ENCODE results near the gene PTK7. TPM values are rescaled to one million over a fixed set of nuclear protein-coding genes. Genes with fewer than 3 reads are reported as not detected.

Gene PTK7
- 2.8 and 30.5 TPM in 2 replicates for total RNA-seq

DNA sequence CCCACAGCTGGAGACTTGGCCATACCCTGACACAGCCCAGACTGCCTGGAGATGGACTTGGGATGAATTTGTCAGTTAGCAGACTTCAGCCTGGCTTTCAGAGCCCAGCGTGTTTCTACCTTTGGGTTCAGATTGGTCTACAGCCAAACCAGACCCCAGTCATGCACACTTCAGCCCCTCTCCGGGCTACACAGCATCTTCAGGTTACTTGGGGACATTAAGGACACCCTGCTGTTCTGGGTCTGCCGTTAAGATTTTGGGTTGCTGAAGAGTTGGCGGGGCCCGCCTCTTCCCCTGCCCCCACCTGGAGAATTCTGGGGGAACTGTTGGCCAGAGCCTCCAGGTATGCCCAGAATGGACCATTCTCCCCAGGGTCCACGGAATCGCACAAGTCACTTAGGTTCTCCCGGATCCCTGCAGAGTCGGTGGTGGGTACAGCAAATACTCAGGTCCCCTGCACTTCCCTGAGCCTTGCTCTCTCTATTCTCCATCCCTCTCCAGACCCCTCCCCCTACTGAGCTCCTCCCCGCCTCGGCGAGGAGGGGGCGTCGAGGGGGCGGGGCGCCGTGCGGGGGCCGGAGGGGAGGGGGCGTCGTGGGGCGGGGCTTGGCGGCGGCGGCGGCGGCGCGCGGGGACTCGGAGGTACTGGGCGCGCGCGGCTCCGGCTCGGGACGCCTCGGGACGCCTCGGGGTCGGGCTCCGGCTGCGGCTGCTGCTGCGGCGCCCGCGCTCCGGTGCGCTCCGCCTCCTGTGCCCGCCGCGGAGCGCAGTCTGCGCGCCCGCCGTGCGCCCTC lies at the start of gene PTK7:
Gene PTK7 (plus strand): TSS at position 645 of the 794 bp plus-strand sequence. CDS start 175 bp downstream, outside the sequence.

DNA sequence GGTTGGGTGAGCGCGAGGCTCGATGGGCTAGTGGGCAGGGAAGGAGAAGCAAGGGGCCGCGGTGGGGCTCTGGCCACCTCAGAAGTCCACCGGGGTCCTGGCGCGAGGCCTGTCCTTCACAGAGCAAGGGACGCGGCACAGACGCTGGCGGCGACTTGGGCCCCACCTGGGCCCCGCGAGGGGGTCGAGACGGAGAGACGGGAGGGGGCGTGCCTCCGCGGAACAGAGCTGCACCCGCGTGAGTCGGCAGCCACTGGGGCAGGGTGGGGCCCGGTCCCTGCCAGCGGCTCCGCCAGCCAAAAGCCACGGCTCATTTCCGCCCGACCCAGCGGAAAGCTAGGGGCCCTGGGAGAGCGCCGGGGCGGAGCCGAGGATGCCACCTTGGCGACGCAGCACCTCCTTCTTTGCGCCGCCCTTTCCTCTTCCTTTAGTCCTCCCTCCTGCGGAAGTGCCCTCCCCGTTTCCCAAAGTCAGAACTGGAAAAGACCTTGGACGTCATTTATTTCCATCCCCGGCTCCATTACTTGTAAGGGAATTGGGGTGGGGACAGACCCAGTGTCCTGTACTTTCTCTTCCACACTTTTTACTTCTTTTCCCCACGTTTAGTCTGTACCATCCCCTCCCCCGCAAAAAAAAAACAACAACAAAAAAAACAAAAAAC lies 22.4 kb upstream of the PTK7 start, which contains the start of gene CUL7:
Gene CUL7 (minus strand): TSS at position 307 of the 661 bp plus-strand sequence. CDS start 1,063 bp downstream, outside the sequence.

DNA sequence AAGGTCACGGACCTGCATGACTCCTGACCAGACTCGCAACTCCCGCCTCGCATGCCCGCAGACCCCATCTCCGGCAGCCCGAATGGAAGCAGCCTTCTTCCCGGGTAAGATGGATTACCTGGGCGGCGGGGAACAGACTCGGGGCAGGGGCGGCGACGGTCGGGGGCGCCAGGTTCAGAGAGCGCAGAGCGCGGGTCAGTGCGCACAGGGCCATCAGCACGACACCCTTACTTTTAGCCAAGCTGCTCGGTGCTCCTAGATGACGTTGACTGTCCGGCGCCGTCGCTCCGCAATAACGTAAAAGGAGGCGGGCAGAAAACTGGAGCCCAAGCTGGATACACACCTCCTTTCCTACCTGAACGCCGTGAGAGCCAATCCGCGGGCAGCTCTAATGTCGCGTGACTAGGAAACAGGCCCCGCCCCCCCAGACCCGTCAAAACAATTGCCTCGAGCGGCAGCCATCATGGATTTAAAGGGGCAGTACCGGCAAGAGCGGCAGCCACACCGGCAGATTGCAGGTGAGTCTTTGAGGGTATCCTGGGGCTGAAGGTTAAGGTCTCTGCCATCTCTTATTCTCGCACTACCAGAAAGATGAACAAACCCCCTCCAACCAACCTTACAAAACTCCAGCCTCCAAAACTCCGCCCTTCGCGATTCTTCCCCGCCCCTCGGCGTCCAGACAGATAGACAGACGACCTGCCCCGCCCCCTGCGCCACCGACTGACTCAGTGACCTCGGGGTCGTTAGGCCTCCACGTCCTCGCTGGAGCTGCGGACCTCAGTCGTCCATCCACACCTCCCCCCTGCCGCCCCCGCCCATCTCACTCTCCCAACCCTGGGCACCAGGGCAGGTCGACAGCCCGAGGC lies 16.7 kb upstream of the PTK7 start, which contains the start of the genes KLC4 and MRPL2:
Gene KLC4 (plus strand): TSS at position 464 of the 866 bp plus-strand sequence. CDS start 1,705 bp downstream, outside the sequence.
Gene MRPL2 (minus strand): TSS at position 267 of the 866 bp plus-strand sequence. CDS start 53 bp downstream, at position 214.

GRCh38 chr6:43170931-43171706 lies 95.0 kb downstream of the PTK7 start, which contains the start of gene SRF:
Gene SRF (plus strand): TSS chr6:43171269. CDS start chr6:43171657, 388 bp downstream.

GRCh38 chr6:43181942-43182860 lies 106.1 kb downstream of the PTK7 start, which contains the start of gene CUL9:
Gene CUL9 (plus strand): TSS chr6:43182196. CDS start chr6:43184311, 2,115 bp downstream.

Other genes with a start within 250 kb of the PTK7 start
- gene RPL7L1, start 196.7 kb upstream of the PTK7 start, total RNA-seq: 74.3 and 105 TPM in 2 replicates
- not detected in 2 replicates for gene PTCRA, start 160.3 kb upstream of the PTK7 start, total RNA-seq
- gene CNPY3, start 146.8 kb upstream of the PTK7 start, total RNA-seq: 26.6 and 41.3 TPM in 2 replicates
- gene GNMT, start 115.6 kb upstream of the PTK7 start, total RNA-seq: under 0.01 TPM in 1 of 2 replicates, not detected in the other
- 18.1 and 25.6 TPM in 2 replicates for gene PEX6, start 97.1 kb upstream of the PTK7 start, total RNA-seq
- gene PPP2R5D, start 91.7 kb upstream of the PTK7 start, total RNA-seq: 29.1 and 32.3 TPM in 2 replicates
- gene MEA1, start 62.4 kb upstream of the PTK7 start, total RNA-seq: 38.9 and 39.6 TPM in 2 replicates
- 98.5 and 107 TPM in 2 replicates for gene KLHDC3, start 62.1 kb upstream of the PTK7 start, total RNA-seq
- 59.3 and 85.0 TPM in 2 replicates for gene RRP36, start 54.7 kb upstream of the PTK7 start, total RNA-seq
- 20.9 and 41.9 TPM in 2 replicates for gene CUL7, start 22.5 kb upstream of the PTK7 start, total RNA-seq
- 12.0 and 17.6 TPM in 2 replicates for gene MRPL2, start 16.9 kb upstream of the PTK7 start, total RNA-seq
- gene KLC4, start 16.7 kb upstream of the PTK7 start, total RNA-seq: 14.2 and 20.8 TPM in 2 replicates
- 10.2 and 16.6 TPM in 2 replicates for gene SRF, start 95.0 kb downstream of the PTK7 start, total RNA-seq
- gene CUL9, start 105.9 kb downstream of the PTK7 start, total RNA-seq: 20.1 and 40.0 TPM in 2 replicates
- gene DNPH1, start 153.2 kb downstream of the PTK7 start, total RNA-seq: 25.9 and 36.3 TPM in 2 replicates
- gene TTBK1, start 167.2 kb downstream of the PTK7 start, total RNA-seq: under 0.01 and 0.06 TPM in 2 replicates
- not detected in 2 replicates for gene SLC22A7, start 221.9 kb downstream of the PTK7 start, total RNA-seq
- gene CRIP3, start 232.5 kb downstream of the PTK7 start, total RNA-seq: 0.19 TPM in 1 of 2 replicates, not detected in the other